CD4-positive, alpha-beta T cell (primary cell): ENCODE data around the gene NLK. TPM values are rescaled to one million over a fixed set of nuclear protein-coding genes. Genes with fewer than 3 reads are reported as not detected.

Experiments
- ATAC-seq: fragments of 200-7000 bp; cut with Tn5 transposase; one replicate; pipeline ENCODE4 v1.10.0; 2022; ENCODE audit warnings: mild to moderate bottlenecking; ENCODE audit not compliant: poor library complexity
- CTCF ChIA-PET: fragments of 350-600 bp; sonication (Branson Sonifier 250); formaldehyde crosslinking; loops from one replicate; lab custom pipeline; 2021; ENCODE audit warnings: antibody characterized with exemption, inconsistent platforms; lab: Charles Lee
- POLR2A ChIA-PET: fragments of 350-600 bp; sonication (Branson Sonifier 250); formaldehyde crosslinking; loops from one replicate; lab custom pipeline; 2021; ENCODE audit warnings: antibody characterized with exemption, inconsistent platforms; lab: Charles Lee
- DNase-seq, 14 experiments: peaks; one replicate each; pipeline ENCODE4 v3.0.0-alpha.2; 2013 to 2020; ENCODE audit warnings: mixed read lengths in 2 of 14
- H3K27ac ChIP-seq, 2 donors: one replicate each; pipeline versions ENCODE4 v1.5.1 to v1.7.0; 2013; ENCODE audit warnings: low read length in 2 of 2, low read depth in 1 of 2, mild to moderate bottlenecking in 1 of 2
- H3K27me3 ChIP-seq, 2 experiments: 1 replicate in 1 of 2; 2 replicates in 1 of 2; pipeline versions ENCODE4 v1.6.1 to v1.7.0; 2013; ENCODE audit warnings: low read length in 2 of 2, control low read depth in 1 of 2, mild to moderate bottlenecking in 1 of 2, moderate library complexity in 1 of 2; ENCODE audit not compliant: insufficient read depth in 2 of 2, control insufficient read depth in 1 of 2
- H3K36me3 ChIP-seq: one replicate; pipeline ENCODE4 v1.6.1; 2013; ENCODE audit warnings: low read length, control low read depth; ENCODE audit not compliant: insufficient read depth
- H3K4me1 ChIP-seq: one replicate; pipeline ENCODE4 v1.6.1; 2013; ENCODE audit warnings: low read length, control low read depth; ENCODE audit not compliant: insufficient read depth
- H3K4me3 ChIP-seq: one replicate; pipeline ENCODE4 v1.5.1; 2013; ENCODE audit warnings: mild to moderate bottlenecking, low read length, moderate library complexity
- H3K9me3 ChIP-seq, 2 experiments: 1 replicate in 1 of 2; 2 replicates in 1 of 2; pipeline versions ENCODE4 v1.6.1 to v1.7.0; 2013; ENCODE audit warnings: low read length in 2 of 2, mild to moderate bottlenecking in 2 of 2, control low read depth in 1 of 2, moderate library complexity in 1 of 2; ENCODE audit not compliant: control insufficient read depth in 1 of 2, insufficient read depth in 1 of 2
- H3K27ac Mint-ChIP-seq: one replicate; pipeline ENCODE4 v1.8.0; 2020; ENCODE audit warnings: mixed read lengths
- H3K27me3 Mint-ChIP-seq: one replicate; pipeline ENCODE4 v1.8.0; 2021; ENCODE audit warnings: mixed read lengths
- H3K36me3 Mint-ChIP-seq: one replicate; pipeline ENCODE4 v1.8.0; 2021; ENCODE audit warnings: low read depth, mixed read lengths
- H3K4me1 Mint-ChIP-seq: one replicate; pipeline ENCODE4 v1.8.0; 2021; ENCODE audit warnings: low read depth, mixed read lengths
- H3K4me3 Mint-ChIP-seq: one replicate; pipeline ENCODE4 v1.8.0; 2020; ENCODE audit warnings: mild to moderate bottlenecking, mixed read lengths
- H3K9me3 Mint-ChIP-seq: one replicate; pipeline ENCODE4 v1.8.0; 2020; ENCODE audit warnings: mixed read lengths
- CTCF ChIP-seq: fragments of 200-600 bp; IDR thresholded peaks from one replicate; pipeline ENCODE4 v1.8.0; 2022; ENCODE audit warnings: antibody characterized with exemption, mild to moderate bottlenecking
- intact Hi-C, 2 experiments: fragments of 100-400 bp; cut with DNase I in 1 of 2; cut with micrococcal nuclease in 1 of 2; formaldehyde crosslinking; loops; one replicate each; pipeline versions ENCODE4 v1.15.1 to v1.9.0; 2023 to 2025; cut with DNase I, micrococcal nuclease
- polyA plus RNA-seq, 2 donors: library from polyadenylated mRNA; unstranded; fragments of 120-200 nt; gene quantifications; one replicate each; pipeline ENCODE4 v1.2.1, GENCODE V29; 2013
- total RNA-seq, 174 experiments: library from RNA in 2 of 174; stranded (reverse) in 2 of 174; gene quantifications; one replicate each; pipeline ENCODE4 v1.2.3 and lab custom pipeline; 2021 to 2026

The NLK gene
- total RNA-seq (1 to 10 TPM; 6.8 to 7.7 TPM), total RNA-seq (lab: John Stamatoyannopoulos, UW) (11.9 to 40.1 (median 26.2) reads per million in 172 experiments)
- polyA plus RNA-seq (2013, experiment 1 of 2) = 9.3 TPM
- 9.0 TPM for polyA plus RNA-seq (2013, experiment 2 of 2)

- Mint-ChIP-seq H3K27me3 (no peaks in the 10 kb centered on the region), H3K4me1 (peaks cover 69% of the 10 kb centered on the region), H3K4me3 (peak within 1 kb of the TSS; percentile 93), H3K9me3 (no peaks in the 10 kb centered on the region), H3K27ac (peak within 1 kb of the TSS; percentile 82), H3K36me3 (peaks cover 7% of the 10 kb centered on the region)
- H3K4me3 ChIP-seq = peak within 1 kb of the TSS; percentile 84
- no peaks in the 10 kb centered on the region for H3K27me3 ChIP-seq
- ChIA-PET CTCF (no interaction called here), POLR2A (interaction anchor here (1.3 to 1.4 kb wide), 2 partner anchors 18 to 45 kb away, joined by 4 to 6 read pairs; no protein-coding TSS in a partner anchor)
- TF ChIP-seq CTCF = no peak
- ATAC-seq (no peak), DNase-seq (no peak)
- no peaks in the 10 kb centered on the region for H3K36me3 ChIP-seq
- H3K9me3 ChIP-seq = no peaks in the 10 kb centered on the region
- peaks cover 30% of the 10 kb centered on the region for H3K4me1 ChIP-seq
- intact Hi-C loops = loop anchor here (5.0 to 10.0 kb wide), 5 partner anchors 238 to 748 kb away; partner anchors contain the start of genes IFT20 (in 1 of the 2), NOS2 (in 1 of the 2), POLDIP2 (in 1 of the 2) and TMEM97 (in 1 of the 2)
- peak within 1 kb of the TSS; percentile 27 to 52 for H3K27ac ChIP-seq
These were observed at the start of gene NLK for GRCh38 chr17:28042657-28042720. NLK (plus strand) TSS chr17:28042677; CDS start chr17:28042874, 197 bp downstream.

GRCh38 chr17:27993161-27993695 lies 49.2 kb upstream of the NLK start:
- TF ChIP-seq CTCF = no peak
- CTCF ChIA-PET = no interaction called here
- Mint-ChIP-seq H3K36me3 (no peaks in the 10 kb centered on the region), H3K27ac (no peak overlapping the region), H3K4me1 (no peaks in the 10 kb centered on the region), H3K4me3 (no peak overlapping the region), H3K9me3 (no peaks in the 10 kb centered on the region), H3K27me3 (peaks cover 22% of the 10 kb centered on the region)
- no peak for ATAC-seq
- Histone ChIP-seq H3K4me3 (no peak overlapping the region), H3K27ac (no peak overlapping the region), H3K36me3 (no peaks in the 10 kb centered on the region), H3K4me1 (no peaks in the 10 kb centered on the region), H3K9me3 (no peaks in the 10 kb centered on the region), H3K27me3 (peaks cover 5 to 16% of the 10 kb centered on the region in 2 experiments)
- POLR2A ChIA-PET = no interaction called here
- intact Hi-C loops = no loop called here
- no peak for DNase-seq

GRCh38 chr17:27993723-27994310 lies 48.7 kb upstream of the NLK start:
- ChIA-PET POLR2A (no interaction called here), CTCF (no interaction called here)
- H3K4me1 Mint-ChIP-seq = no peaks in the 10 kb centered on the region
- no peak overlapping the region for H3K27ac Mint-ChIP-seq
- Histone ChIP-seq H3K27ac (no peak overlapping the region), H3K27me3 (peaks cover 5 to 16% of the 10 kb centered on the region in 2 experiments), H3K36me3 (no peaks in the 10 kb centered on the region), H3K4me3 (no peak overlapping the region), H3K4me1 (no peaks in the 10 kb centered on the region), H3K9me3 (no peaks in the 10 kb centered on the region)
- no peak overlapping the region for H3K4me3 Mint-ChIP-seq
- no peak for ATAC-seq
- peaks cover 28% of the 10 kb centered on the region for H3K27me3 Mint-ChIP-seq
- H3K36me3 Mint-ChIP-seq = no peaks in the 10 kb centered on the region
- no peaks in the 10 kb centered on the region for H3K9me3 Mint-ChIP-seq
- DNase-seq = no peak
- intact Hi-C loops = no loop called here
- TF ChIP-seq CTCF = no peak
